Measurements from ENCODE around the gene ERMN. TPM values are rescaled to one million over a fixed set of nuclear protein-coding genes. Genes with fewer than 3 reads are reported as not detected.

ERMN gene
- total and polyA plus RNA-seq, 8 donors: 0.06 to 0.37 (median 0.23) TPM; not detected in 1

- no peak for ATAC-seq
- Histone ChIP-seq H3K4me3 (no peak overlapping the region), H3K9me3 (no peaks in the 10 kb centered on the region), H3K27ac (no peak overlapping the region), H3K36me3 (no peaks in the 10 kb centered on the region), H3K27me3 (no peaks in the 10 kb centered on the region), H3K4me1 (no peaks in the 10 kb centered on the region)
- DNase-seq: no peak
- TF ChIP-seq CTCF (IDR thresholded peaks at IDR 0.05): no peak
- intact Hi-C loops (cut with DNase I): no loop called here
These were observed 56.6 kb downstream of the ERMN start for GRCh38 chr2:157269060-157269459.

Other genes starting within 250 kb of the ERMN start
- gene GALNT5, start 68.1 kb downstream of the ERMN start, total RNA-seq: 10 to 100 TPM; 23.0 to 59.4 TPM
- gene GALNT5, start 68.1 kb downstream of the ERMN start, polyA plus RNA-seq (ENCODE audit: insufficient read length in 6 of 6): 1 to 10 TPM; 6.1 to 7.8 (median 6.6) TPM
- 10 to 100 TPM; 10.9 to 25.1 TPM for gene CYTIP, start 118.3 kb upstream of the ERMN start, total RNA-seq
- gene CYTIP, start 118.3 kb upstream of the ERMN start, polyA plus RNA-seq (ENCODE audit: insufficient read length in 6 of 6): 1 to 10 TPM; 1.1 to 2.3 (median 1.3) TPM